ENCODE data around the gene HPS5. TPM values are rescaled to one million over a fixed set of nuclear protein-coding genes. Genes with fewer than 3 reads are reported as not detected.

Gene HPS5
- total RNA-seq, 5 donors from 2014 or later (not counting 1 experiment from before 2014, with no cell fraction given): 12.9 to 17.9 (median 14.3) TPM

- ChIA-PET CTCF (no interaction called here), POLR2A (interaction anchor here (0.6 to 0.7 kb wide), 2 partner anchors 17 to 47 kb away, joined by 3 to 8 read pairs; no protein-coding TSS in a partner anchor)
- Histone ChIP-seq H3K36me3 (ENCODE audit: control insufficient read depth in 2 of 2, extremely low read depth in 1 of 2, insufficient read depth in 1 of 2, low read length in 1 of 2) (peaks cover 0 to 48% of the 10 kb centered on the region in 2 donors), H3K27ac (ENCODE audit: low read length) (no peak overlapping the region), H3K9me3 (no peaks in the 10 kb centered on the region), H3K27me3 (replicated peaks in 1 of 2; ENCODE audit: control insufficient read depth in 2 of 2, extremely low read depth in 1 of 2, insufficient read depth in 2 of 2, low read length in 1 of 2) (no peaks in the 10 kb centered on the region), H3K4me1 (ENCODE audit: control insufficient read depth in 1 of 2, extremely low read depth in 1 of 2, insufficient read depth in 2 of 2, low read length in 2 of 2) (peaks cover 0 to 2% of the 10 kb centered on the region in 2 experiments), H3K4me3 (ENCODE audit: control insufficient read depth in 1 of 2, extremely low read depth in 1 of 2, low read length in 1 of 2) (no peak overlapping the region)
- Mint-ChIP-seq H3K9me3 (no peaks in the 10 kb centered on the region), H3K4me1 (peaks cover 2 to 20% (median 5%) of the 10 kb centered on the region in 3 donors), H3K4me3 (no peak overlapping the region), H3K27ac (peak overlapping the region in 1 of 2 donors; percentile 86), H3K36me3 (peaks cover 29% of the 10 kb centered on the region), H3K27me3 (no peaks in the 10 kb centered on the region)
- ATAC-seq (replicated peaks in 1 of 4) (no peak), DNase-seq (no peak)
- WGBS (ENCODE audit: insufficient coverage): 58% methylated on average over 3 of the region's 4 CpGs
Observed at GRCh38 chr11:18366286-18366685, 44.3 kb upstream of the HPS5 start.

- Mint-ChIP-seq H3K27ac (peak overlapping the region in 1 of 2 donors; percentile 44), H3K4me3 (no peak overlapping the region), H3K36me3 (peaks cover 32% of the 10 kb centered on the region), H3K4me1 (peaks cover 2 to 20% (median 5%) of the 10 kb centered on the region in 3 donors), H3K9me3 (no peaks in the 10 kb centered on the region), H3K27me3 (no peaks in the 10 kb centered on the region)
- POLR2A ChIA-PET: interaction anchor here (0.6 to 0.7 kb wide), 2 partner anchors 18 to 48 kb away, joined by 3 to 8 read pairs; no protein-coding TSS in a partner anchor
- peaks cover 0 to 53% of the 10 kb centered on the region in 2 donors for H3K36me3 ChIP-seq (ENCODE audit: control insufficient read depth in 2 of 2, extremely low read depth in 1 of 2, insufficient read depth in 1 of 2, low read length in 1 of 2)
- CTCF ChIA-PET: no interaction called here
- no peak for ATAC-seq (replicated peaks in 1 of 4)
- no peaks in the 10 kb centered on the region for H3K9me3 ChIP-seq
- DNase-seq: no peak
- H3K4me1 ChIP-seq (ENCODE audit: control insufficient read depth in 1 of 2, extremely low read depth in 1 of 2, insufficient read depth in 2 of 2, low read length in 2 of 2): peaks cover 0 to 2% of the 10 kb centered on the region in 2 experiments
- no CpG with 5 or more reads among the region's 4 CpGs for WGBS (ENCODE audit: insufficient coverage)
- H3K27ac ChIP-seq (ENCODE audit: low read length): no peak overlapping the region
- no peaks in the 10 kb centered on the region for H3K27me3 ChIP-seq (replicated peaks in 1 of 2; ENCODE audit: control insufficient read depth in 2 of 2, extremely low read depth in 1 of 2, insufficient read depth in 2 of 2, low read length in 1 of 2)
- H3K4me3 ChIP-seq (ENCODE audit: control insufficient read depth in 1 of 2, extremely low read depth in 1 of 2, low read length in 1 of 2): no peak overlapping the region
Observed at GRCh38 chr11:18365741-18366140, 43.8 kb upstream of the HPS5 start.

- H3K36me3 Mint-ChIP-seq: peaks cover 32% of the 10 kb centered on the region
- WGBS (ENCODE audit: insufficient coverage): 100% methylated on average over 1 of the region's 4 CpGs
- H3K4me1 Mint-ChIP-seq: peaks cover 2 to 19% (median 5%) of the 10 kb centered on the region in 3 donors
- ChIA-PET CTCF (no interaction called here), POLR2A (interaction anchor here in 1 of 2 donors (0.5 to 0.9 kb wide), 2 partner anchors 9 to 59 kb away, joined by 3 to 5 read pairs; no protein-coding TSS in a partner anchor)
- H3K9me3 Mint-ChIP-seq: no peaks in the 10 kb centered on the region
- peaks cover 0 to 62% of the 10 kb centered on the region in 2 donors for H3K36me3 ChIP-seq (ENCODE audit: control insufficient read depth in 2 of 2, extremely low read depth in 1 of 2, insufficient read depth in 1 of 2, low read length in 1 of 2)
- H3K4me1 ChIP-seq (ENCODE audit: control insufficient read depth in 1 of 2, extremely low read depth in 1 of 2, insufficient read depth in 2 of 2, low read length in 2 of 2): peaks cover 0 to 2% of the 10 kb centered on the region in 2 experiments
- no peaks in the 10 kb centered on the region for H3K27me3 ChIP-seq (replicated peaks in 1 of 2; ENCODE audit: control insufficient read depth in 2 of 2, extremely low read depth in 1 of 2, insufficient read depth in 2 of 2, low read length in 1 of 2)
- ATAC-seq (replicated peaks in 1 of 4) (no peak), DNase-seq (no peak)
- H3K27ac Mint-ChIP-seq: no peak overlapping the region
- H3K4me3 Mint-ChIP-seq: no peak overlapping the region
- no peaks in the 10 kb centered on the region for H3K9me3 ChIP-seq
- H3K4me3 ChIP-seq (ENCODE audit: control insufficient read depth in 1 of 2, extremely low read depth in 1 of 2, low read length in 1 of 2): no peak overlapping the region
- H3K27ac ChIP-seq (ENCODE audit: low read length): no peak overlapping the region
- H3K27me3 Mint-ChIP-seq: no peaks in the 10 kb centered on the region
Observed at GRCh38 chr11:18364495-18365073, 42.6 kb upstream of the HPS5 start.

- Mint-ChIP-seq H3K27me3 (no peaks in the 10 kb centered on the region), H3K4me1 (peaks cover 0 to 7% (median 0%) of the 10 kb centered on the region in 3 donors), H3K27ac (no peak overlapping the region), H3K9me3 (no peaks in the 10 kb centered on the region), H3K4me3 (no peak overlapping the region), H3K36me3 (peaks cover 50% of the 10 kb centered on the region)
- ChIA-PET POLR2A (no interaction called here), CTCF (no interaction called here)
- ATAC-seq (replicated peaks in 1 of 4): no peak
- no peak overlapping the region for H3K4me3 ChIP-seq (ENCODE audit: control insufficient read depth in 1 of 2, extremely low read depth in 1 of 2, low read length in 1 of 2)
- no peak for DNase-seq
- H3K4me1 ChIP-seq (ENCODE audit: control insufficient read depth in 1 of 2, extremely low read depth in 1 of 2, insufficient read depth in 2 of 2, low read length in 2 of 2): peaks cover 0 to under 1% of the 10 kb centered on the region in 2 experiments
- no peaks in the 10 kb centered on the region for H3K9me3 ChIP-seq
- no peaks in the 10 kb centered on the region for H3K27me3 ChIP-seq (replicated peaks in 1 of 2; ENCODE audit: control insufficient read depth in 2 of 2, extremely low read depth in 1 of 2, insufficient read depth in 2 of 2, low read length in 1 of 2)
- no peak overlapping the region for H3K27ac ChIP-seq (ENCODE audit: low read length)
- WGBS (ENCODE audit: insufficient coverage): 100% methylated on average over 2 of the region's 5 CpGs
- peaks cover 0 to 82% of the 10 kb centered on the region in 2 donors for H3K36me3 ChIP-seq (ENCODE audit: control insufficient read depth in 2 of 2, extremely low read depth in 1 of 2, insufficient read depth in 1 of 2, low read length in 1 of 2)
Observed at GRCh38 chr11:18361154-18361553, 39.2 kb upstream of the HPS5 start.

- Histone ChIP-seq H3K36me3 (ENCODE audit: control insufficient read depth in 2 of 2, extremely low read depth in 1 of 2, insufficient read depth in 1 of 2, low read length in 1 of 2) (peaks cover 0 to 77% of the 10 kb centered on the region in 2 donors), H3K4me1 (ENCODE audit: control insufficient read depth in 1 of 2, extremely low read depth in 1 of 2, insufficient read depth in 2 of 2, low read length in 2 of 2) (no peaks in the 10 kb centered on the region), H3K27ac (ENCODE audit: low read length) (no peak overlapping the region), H3K4me3 (ENCODE audit: control insufficient read depth in 1 of 2, extremely low read depth in 1 of 2, low read length in 1 of 2) (no peak overlapping the region), H3K27me3 (replicated peaks in 1 of 2; ENCODE audit: control insufficient read depth in 2 of 2, extremely low read depth in 1 of 2, insufficient read depth in 2 of 2, low read length in 1 of 2) (no peaks in the 10 kb centered on the region), H3K9me3 (no peaks in the 10 kb centered on the region)
- H3K4me3 Mint-ChIP-seq: no peak overlapping the region
- H3K9me3 Mint-ChIP-seq: no peaks in the 10 kb centered on the region
- CTCF ChIA-PET: interaction anchor here in 1 of 2 donors (0.5 to 0.6 kb wide), 2 partner anchors 14 to 58 kb away, joined by 4 read pairs; no protein-coding TSS in a partner anchor
- no peak overlapping the region for H3K27ac Mint-ChIP-seq
- no peaks in the 10 kb centered on the region for H3K27me3 Mint-ChIP-seq
- DNase-seq: no peak
- peaks cover 0 to 4% (median 0%) of the 10 kb centered on the region in 3 donors for H3K4me1 Mint-ChIP-seq
- no CpG with 5 or more reads among the region's 4 CpGs for WGBS (ENCODE audit: insufficient coverage)
- POLR2A ChIA-PET: no interaction called here
- peaks cover 45% of the 10 kb centered on the region for H3K36me3 Mint-ChIP-seq
- ATAC-seq (replicated peaks in 1 of 4): no peak
Observed at GRCh38 chr11:18358646-18359045, 36.7 kb upstream of the HPS5 start.

GRCh38 chr11:18352581-18352980, 30.6 kb upstream of the HPS5 start:
- WGBS (ENCODE audit: insufficient coverage): 100% methylated on average over 3 of the region's 3 CpGs
- Histone ChIP-seq H3K27ac (ENCODE audit: low read length) (no peak overlapping the region), H3K4me3 (ENCODE audit: control insufficient read depth in 1 of 2, extremely low read depth in 1 of 2, low read length in 1 of 2) (no peak overlapping the region), H3K36me3 (ENCODE audit: control insufficient read depth in 2 of 2, extremely low read depth in 1 of 2, insufficient read depth in 1 of 2, low read length in 1 of 2) (peaks cover 12 to 60% of the 10 kb centered on the region in 2 donors), H3K27me3 (replicated peaks in 1 of 2; ENCODE audit: control insufficient read depth in 2 of 2, extremely low read depth in 1 of 2, insufficient read depth in 2 of 2, low read length in 1 of 2) (no peaks in the 10 kb centered on the region), H3K4me1 (ENCODE audit: control insufficient read depth in 1 of 2, extremely low read depth in 1 of 2, insufficient read depth in 2 of 2, low read length in 2 of 2) (no peaks in the 10 kb centered on the region), H3K9me3 (no peaks in the 10 kb centered on the region)
- ChIA-PET POLR2A (no interaction called here), CTCF (no interaction called here)
- ATAC-seq (replicated peaks in 1 of 4): no peak
- Mint-ChIP-seq H3K36me3 (peaks cover 48% of the 10 kb centered on the region), H3K4me3 (no peak overlapping the region), H3K9me3 (no peaks in the 10 kb centered on the region), H3K27ac (no peak overlapping the region), H3K4me1 (peaks cover 0 to 2% (median 0%) of the 10 kb centered on the region in 3 donors), H3K27me3 (no peaks in the 10 kb centered on the region)
- no peak for DNase-seq
